Vagina (tissue), 2 donors: Measurements from ENCODE around the gene CHMP4B.

Source experiments
- POLR2A ChIP-seq, 2 donors: fragments of 450-650 bp; IDR thresholded peaks; one replicate each; pipeline ENCODE4 v1.6.1; 2017; ENCODE audit warnings: antibody characterized with exemption in 2 of 2, mild to moderate bottlenecking in 2 of 2, moderate library complexity in 2 of 2
- TF ChIP-seq, protein P1 (sequence below), 3 experiments: fragments of 450-650 bp in 2 of 3; fragments of 200-600 bp in 1 of 3; sonication (generic) in 1 of 3; IDR thresholded peaks; one replicate each; pipeline ENCODE4 v1.5.1; 2017 to 2019; ENCODE audit warnings: antibody characterized with exemption in 3 of 3, mild to moderate bottlenecking in 2 of 3, moderate library complexity in 2 of 3

DNA sequence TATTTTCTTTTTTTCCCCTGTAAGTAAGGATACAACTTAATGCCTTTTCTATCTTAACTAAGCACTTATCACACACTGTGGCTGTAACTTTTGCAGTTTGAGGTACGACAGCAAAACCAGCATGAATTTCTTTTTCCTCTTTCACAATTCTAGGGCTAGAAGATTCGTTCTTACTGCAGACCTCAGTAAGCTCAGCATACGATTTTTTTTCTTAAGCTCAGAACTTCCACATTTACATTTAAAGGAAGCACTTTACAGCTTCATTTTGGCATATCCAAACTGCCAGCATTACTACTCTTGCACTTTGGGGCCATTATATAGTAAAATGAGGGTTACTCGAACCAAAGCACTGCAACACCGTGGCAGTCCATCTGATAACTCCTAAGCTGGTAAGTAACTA lies 889 bp upstream of the CHMP4B start:
- TF ChIP-seq, protein P1, sequence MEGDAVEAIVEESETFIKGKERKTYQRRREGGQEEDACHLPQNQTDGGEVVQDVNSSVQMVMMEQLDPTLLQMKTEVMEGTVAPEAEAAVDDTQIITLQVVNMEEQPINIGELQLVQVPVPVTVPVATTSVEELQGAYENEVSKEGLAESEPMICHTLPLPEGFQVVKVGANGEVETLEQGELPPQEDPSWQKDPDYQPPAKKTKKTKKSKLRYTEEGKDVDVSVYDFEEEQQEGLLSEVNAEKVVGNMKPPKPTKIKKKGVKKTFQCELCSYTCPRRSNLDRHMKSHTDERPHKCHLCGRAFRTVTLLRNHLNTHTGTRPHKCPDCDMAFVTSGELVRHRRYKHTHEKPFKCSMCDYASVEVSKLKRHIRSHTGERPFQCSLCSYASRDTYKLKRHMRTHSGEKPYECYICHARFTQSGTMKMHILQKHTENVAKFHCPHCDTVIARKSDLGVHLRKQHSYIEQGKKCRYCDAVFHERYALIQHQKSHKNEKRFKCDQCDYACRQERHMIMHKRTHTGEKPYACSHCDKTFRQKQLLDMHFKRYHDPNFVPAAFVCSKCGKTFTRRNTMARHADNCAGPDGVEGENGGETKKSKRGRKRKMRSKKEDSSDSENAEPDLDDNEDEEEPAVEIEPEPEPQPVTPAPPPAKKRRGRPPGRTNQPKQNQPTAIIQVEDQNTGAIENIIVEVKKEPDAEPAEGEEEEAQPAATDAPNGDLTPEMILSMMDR (IDR thresholded peaks at IDR 0.05): no peak
- TF ChIP-seq POLR2A (IDR thresholded peaks at IDR 0.05): no peak
